HTR-8/SVneo (cell line): Measurements from ENCODE around the gene ATE1.

ENCODE experiments used
- DNase-seq: peaks from one replicate; pipeline ENCODE4 v3.0.0; 2011; ENCODE audit warnings: low spot score, mixed read lengths; ENCODE audit not compliant: insufficient read length
- FAIRE-seq: peaks from 2 replicates; lab custom pipeline; 2011; peaks lifted over from hg19 to GRCh38; lab: Jason Lieb, UNC

ATE1 gene

GRCh38 chr10:121880895-121881294 is 46.9 kb downstream of the ATE1 start:
- FAIRE-seq (no peak), DNase-seq (no peak)

GRCh38 chr10:121879476-121879875 is 48.4 kb downstream of the ATE1 start:
- FAIRE-seq (no peak), DNase-seq (no peak)

GRCh38 chr10:121873236-121873635 is 54.6 kb downstream of the ATE1 start:
- FAIRE-seq (no peak), DNase-seq (no peak)

- DNase-seq (no peak), FAIRE-seq (no peak)
These were observed 57.4 kb downstream of the ATE1 start for GRCh38 chr10:121870413-121870812.

- DNase-seq (no peak), FAIRE-seq (no peak)
These were observed 62.3 kb downstream of the ATE1 start for GRCh38 chr10:121865554-121865953.

GRCh38 chr10:121864653-121865052 is 63.2 kb downstream of the ATE1 start:
- DNase-seq: no peak
- no peak for FAIRE-seq

GRCh38 chr10:121864168-121864567 is 63.7 kb downstream of the ATE1 start:
- DNase-seq (no peak), FAIRE-seq (no peak)

- FAIRE-seq (no peak), DNase-seq (no peak)
These were observed 65.2 kb downstream of the ATE1 start for GRCh38 chr10:121862649-121863048.

GRCh38 chr10:121862042-121862441 is 65.8 kb downstream of the ATE1 start:
- DNase-seq (no peak), FAIRE-seq (no peak)

GRCh38 chr10:121860810-121861209 is 67.0 kb downstream of the ATE1 start:
- DNase-seq (no peak), FAIRE-seq (no peak)

- DNase-seq (no peak), FAIRE-seq (no peak)
These were observed 72.9 kb downstream of the ATE1 start for GRCh38 chr10:121854809-121855445.

- no peak for FAIRE-seq
These were observed 73.9 kb downstream of the ATE1 start for GRCh38 chr10:121853950-121854349.

GRCh38 chr10:121851786-121852185 is 76.0 kb downstream of the ATE1 start:
- DNase-seq: no peak
- FAIRE-seq: no peak

More at GRCh38 chr10:121853950-121854349, 73.9 kb downstream of the ATE1 start:
- DNase-seq: no peak

- FAIRE-seq: no peak
- no peak for DNase-seq
These were observed 79.7 kb downstream of the ATE1 start for GRCh38 chr10:121848082-121848481.

- no peak for FAIRE-seq
- no peak for DNase-seq
These were observed 81.3 kb downstream of the ATE1 start for GRCh38 chr10:121846555-121846954.

GRCh38 chr10:121845044-121845784 is 82.6 kb downstream of the ATE1 start:
- DNase-seq (no peak), FAIRE-seq (no peak)

GRCh38 chr10:121844537-121844936 is 83.3 kb downstream of the ATE1 start:
- FAIRE-seq (no peak), DNase-seq (no peak)

GRCh38 chr10:121843379-121843778 is 84.5 kb downstream of the ATE1 start:
- FAIRE-seq: no peak
- DNase-seq: no peak

GRCh38 chr10:121841862-121842261 is 86.0 kb downstream of the ATE1 start:
- FAIRE-seq: no peak

GRCh38 chr10:121838931-121839330 is 88.9 kb downstream of the ATE1 start:
- FAIRE-seq (no peak), DNase-seq (no peak)

More at GRCh38 chr10:121841862-121842261, 86.0 kb downstream of the ATE1 start:
- DNase-seq: no peak

- DNase-seq (no peak), FAIRE-seq (no peak)
These were observed 89.7 kb downstream of the ATE1 start for GRCh38 chr10:121838149-121838548.

GRCh38 chr10:121836171-121836570 is 91.7 kb downstream of the ATE1 start:
- DNase-seq (no peak), FAIRE-seq (no peak)
